VCaP (cell line): ENCODE data around the gene WRAP73.

ENCODE experiments used
- H3K27ac ChIP-seq: fragments of 450-650 bp; 2 replicates; pipeline ENCODE4 v1.5.1; 2017
- CTCF ChIP-seq: fragments of 450-650 bp; conservative IDR thresholded peaks from 2 replicates; pipeline ENCODE4 v1.5.1; 2017; ENCODE audit warnings: mild to moderate bottlenecking, moderate library complexity

WRAP73 gene

GRCh38 chr1:3634059-3634800 lies 15.7 kb downstream of the WRAP73 start:
- H3K27ac ChIP-seq: no peak overlapping the region
- no peak for TF ChIP-seq CTCF

GRCh38 chr1:3633344-3634058 lies 16.4 kb downstream of the WRAP73 start:
- no peak overlapping the region for H3K27ac ChIP-seq

GRCh38 chr1:3632716-3633343 lies 17.1 kb downstream of the WRAP73 start:
- TF ChIP-seq CTCF: no peak
- H3K27ac ChIP-seq: no peak overlapping the region

More at GRCh38 chr1:3633344-3634058, 16.4 kb downstream of the WRAP73 start:
- TF ChIP-seq CTCF: no peak

GRCh38 chr1:3632298-3632697 lies 17.6 kb downstream of the WRAP73 start:
- no peak overlapping the region for H3K27ac ChIP-seq
- TF ChIP-seq CTCF: no peak

- no peak overlapping the region for H3K27ac ChIP-seq
- TF ChIP-seq CTCF: no peak
These were observed 18.3 kb downstream of the WRAP73 start for GRCh38 chr1:3631320-3632260.

GRCh38 chr1:3630914-3631313 lies 19.0 kb downstream of the WRAP73 start:
- H3K27ac ChIP-seq: no peak overlapping the region
- TF ChIP-seq CTCF: no peak
